HG02973 (cell line): ENCODE data around the gene KRTAP4-7.
"Not testable (repeated sequence)": the region's sequence is repeated elsewhere in the genome, so short reads cannot be mapped to it uniquely, and the experiment has no call there.

Experiments
- ATAC-seq: cut with Tn5 transposase; IDR thresholded peaks from one replicate; pipeline ENCODE4 v1.9.1; 2021; ENCODE audit warnings: moderate library complexity; ENCODE audit not compliant: unreplicated experiment

The KRTAP4-7 gene

DNA sequence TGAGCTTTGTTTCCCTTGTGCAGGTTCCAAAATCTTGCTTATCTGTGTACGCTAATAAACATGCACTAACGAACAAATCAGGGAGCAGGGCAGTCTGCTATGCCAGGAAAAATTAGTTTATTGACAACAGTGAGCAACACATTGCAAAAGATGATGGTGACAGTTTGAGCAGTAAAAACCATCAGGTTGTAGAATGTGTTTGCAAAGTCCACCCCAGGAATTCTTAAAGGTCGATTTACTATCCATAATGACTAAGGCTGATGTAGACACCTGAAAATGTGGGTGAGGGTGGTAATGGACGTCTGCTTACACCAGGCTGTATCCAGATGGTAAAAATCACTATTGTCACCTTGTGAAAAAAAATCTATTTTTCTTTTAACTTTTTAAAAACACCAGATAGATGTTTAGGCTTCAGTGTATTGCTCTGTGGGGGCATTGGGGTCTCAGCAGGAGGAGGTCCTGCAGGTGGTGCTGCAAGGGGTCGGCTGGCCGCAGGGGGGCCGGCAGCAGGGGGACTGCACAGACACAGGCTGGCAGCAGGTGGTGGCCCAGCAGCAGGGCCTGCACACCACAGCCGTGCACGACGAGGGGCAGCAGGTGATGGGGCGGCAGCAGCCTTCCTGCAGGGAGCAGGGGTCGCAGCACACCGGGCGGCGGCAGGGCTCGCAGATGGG is 18.8 kb upstream of the KRTAP4-7 start:
- ATAC-seq = not testable (repeated sequence)

DNA sequence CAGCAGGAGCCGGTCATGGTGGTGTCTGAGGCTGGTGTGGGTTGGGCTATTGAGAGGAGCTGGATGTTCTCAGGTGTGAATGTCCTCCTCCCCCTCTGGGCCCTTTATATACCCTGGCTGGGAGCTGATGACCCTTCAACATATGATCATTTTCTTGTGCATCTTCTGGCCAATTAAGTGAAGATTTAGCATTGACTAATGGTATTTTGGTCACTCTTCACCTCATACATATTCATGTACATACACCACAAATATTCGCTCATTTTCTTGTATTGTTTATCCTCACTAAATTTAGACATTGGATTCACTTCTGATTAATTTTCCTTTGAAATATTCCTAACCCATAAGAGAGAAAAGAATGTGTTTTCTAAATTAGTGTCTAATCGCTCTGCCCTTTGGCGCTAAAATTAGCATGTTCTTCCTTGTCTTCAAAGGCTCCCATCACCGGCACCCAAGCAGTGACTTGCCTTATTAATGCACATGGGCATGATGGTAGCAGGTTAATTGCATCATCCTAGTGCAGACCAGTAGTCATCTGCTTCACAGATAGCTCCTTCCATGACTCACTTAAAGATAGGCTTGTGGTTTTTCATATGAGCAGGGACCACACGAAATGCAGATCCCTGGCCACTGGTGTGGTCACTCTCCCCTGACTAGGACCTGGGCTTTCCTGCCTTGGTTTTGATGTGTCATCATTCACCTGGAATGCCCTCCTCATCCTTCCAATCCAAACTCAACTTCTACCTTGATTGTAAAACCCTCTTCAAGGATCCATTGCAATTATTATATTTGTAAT is 17.9 kb upstream of the KRTAP4-7 start, which contains the start of gene KRTAP2-4:
KRTAP2-4 (minus strand) TSS at position 51 of the 796 bp plus-strand sequence; CDS start at position 17, 34 bp downstream.
- no peak for ATAC-seq

DNA sequence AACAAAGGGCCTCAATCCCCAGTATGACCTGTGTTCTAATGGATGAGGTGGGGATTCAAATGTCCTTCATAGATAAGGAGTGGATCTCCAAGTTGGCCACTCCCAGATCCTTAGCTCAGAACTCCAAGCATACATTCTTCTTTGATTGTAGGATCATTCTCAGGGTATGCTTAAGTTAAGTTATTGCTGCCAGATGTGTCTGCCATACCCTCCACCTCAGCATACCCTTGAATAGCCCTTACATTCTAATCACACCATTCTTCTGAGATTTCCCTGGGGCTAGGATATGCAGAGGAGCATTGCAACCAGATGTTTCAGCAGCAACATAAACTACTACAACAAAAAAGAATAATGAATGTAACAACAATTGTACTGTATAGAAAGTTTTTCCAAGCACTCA is 16.7 kb upstream of the KRTAP4-7 start:
- ATAC-seq = no peak

DNA sequence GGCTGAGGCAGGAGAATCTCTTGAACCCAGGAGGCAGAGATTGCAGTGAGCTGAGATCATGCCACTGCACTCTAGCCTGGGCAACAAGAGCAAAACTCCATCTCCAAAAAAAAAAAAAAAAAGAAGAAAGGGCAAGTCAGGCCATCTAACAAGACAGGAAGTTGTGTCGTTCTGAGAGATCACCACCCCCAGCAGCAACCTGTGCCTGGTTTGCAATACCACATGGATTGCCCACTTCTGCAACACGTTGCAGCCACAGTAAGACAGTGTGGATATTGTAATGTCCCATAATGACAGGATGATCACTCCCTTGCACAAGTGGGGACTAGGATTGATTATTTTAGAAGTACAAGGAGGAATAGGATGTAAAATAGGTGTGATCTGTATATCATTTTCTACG is 14.9 kb upstream of the KRTAP4-7 start:
- no peak for ATAC-seq

DNA sequence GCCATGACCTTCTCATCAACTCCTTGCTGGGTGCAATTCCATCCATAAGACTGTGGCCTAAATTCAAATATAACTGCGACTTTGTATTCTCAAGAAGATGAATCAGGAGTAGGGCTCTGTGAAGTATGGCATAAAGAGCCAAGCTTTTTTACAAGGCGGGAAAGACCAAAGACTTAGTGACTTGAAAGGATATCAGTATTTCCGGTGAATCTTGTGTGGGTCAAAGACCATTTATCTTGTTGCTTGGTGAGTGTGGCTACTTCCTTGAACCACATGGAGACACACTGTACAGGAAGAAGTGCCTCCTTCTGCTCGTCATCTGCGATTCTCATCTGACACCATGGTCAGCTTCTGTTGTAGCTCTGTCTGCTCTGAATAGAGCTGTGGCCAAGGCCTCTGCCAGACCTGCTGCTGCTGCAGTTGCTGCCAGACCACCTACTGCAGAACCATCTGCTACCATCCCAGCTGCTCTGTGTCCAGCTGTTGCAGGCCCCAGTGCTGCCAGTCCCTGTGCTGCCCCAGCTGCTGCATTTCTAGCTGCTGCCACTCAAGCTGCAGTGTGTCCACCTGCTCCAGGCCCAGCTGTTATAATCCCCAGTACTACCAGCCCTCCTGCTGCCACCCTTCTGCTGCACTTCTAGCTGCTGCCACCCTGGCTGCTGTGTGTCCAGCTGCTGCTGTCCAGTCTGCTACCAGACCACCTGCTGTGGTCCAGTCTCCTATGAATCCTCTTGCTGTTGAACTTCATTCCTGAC is 12.2 kb upstream of the KRTAP4-7 start:
- ATAC-seq = no peak

DNA sequence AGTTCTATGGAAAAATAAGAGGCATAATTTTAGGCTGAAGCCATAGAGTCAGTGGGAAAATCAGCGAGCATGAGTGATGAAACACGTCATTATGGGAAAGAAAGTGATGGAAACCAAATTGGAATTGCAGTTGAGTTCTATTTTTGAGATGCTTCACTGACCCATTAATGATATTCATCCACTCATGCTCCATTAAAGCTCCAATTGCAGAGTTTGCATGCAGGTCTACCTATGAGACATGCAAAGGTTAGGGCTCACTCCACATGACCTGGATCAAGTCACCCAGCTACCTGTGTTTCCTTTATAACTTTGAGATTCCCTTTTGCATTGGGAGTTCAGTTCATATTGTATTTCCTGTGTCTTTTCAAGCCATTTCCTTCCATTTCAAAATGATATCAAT is 10.3 kb upstream of the KRTAP4-7 start:
- no peak for ATAC-seq

DNA sequence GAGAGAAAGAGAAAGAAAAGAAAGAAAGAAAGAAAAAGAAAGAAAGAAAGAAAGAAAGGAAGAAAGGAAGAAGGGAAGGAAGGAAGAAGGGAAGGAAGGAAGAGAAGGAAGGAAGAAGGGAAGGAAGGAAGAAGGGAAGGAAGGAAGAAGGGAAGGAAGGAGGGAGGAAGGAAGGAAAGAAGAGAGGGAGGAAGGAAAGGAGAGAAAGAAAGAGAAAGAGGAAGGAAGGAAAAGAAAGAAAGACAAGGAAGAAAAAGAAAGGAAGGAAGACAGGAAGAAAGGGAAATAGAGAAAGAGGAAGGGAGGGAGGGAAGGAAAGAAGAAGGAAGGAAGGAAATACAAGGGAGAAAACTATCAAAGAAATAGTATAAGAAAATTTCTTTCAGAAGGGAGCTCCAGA is 7.2 kb upstream of the KRTAP4-7 start:
- no peak for ATAC-seq

DNA sequence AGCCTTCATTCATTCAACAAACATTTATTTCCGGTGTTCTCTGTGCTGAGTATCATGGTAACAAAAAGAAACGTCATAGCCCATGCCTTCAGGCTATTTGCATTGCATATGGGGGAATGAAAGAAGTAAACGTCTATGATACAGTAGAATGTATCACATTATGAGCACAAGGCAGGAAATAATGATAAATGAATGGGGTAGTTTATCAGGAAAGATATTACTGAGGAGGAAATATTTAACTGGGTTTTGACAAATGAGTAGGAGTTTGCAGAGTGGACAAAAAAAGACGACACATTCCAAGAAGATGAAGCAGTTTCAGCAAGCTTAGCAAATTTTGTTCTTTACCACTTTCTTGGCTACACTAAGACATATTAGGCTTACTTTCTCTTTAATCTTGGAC is 1.3 kb upstream of the KRTAP4-7 start:
- no peak for ATAC-seq

DNA sequence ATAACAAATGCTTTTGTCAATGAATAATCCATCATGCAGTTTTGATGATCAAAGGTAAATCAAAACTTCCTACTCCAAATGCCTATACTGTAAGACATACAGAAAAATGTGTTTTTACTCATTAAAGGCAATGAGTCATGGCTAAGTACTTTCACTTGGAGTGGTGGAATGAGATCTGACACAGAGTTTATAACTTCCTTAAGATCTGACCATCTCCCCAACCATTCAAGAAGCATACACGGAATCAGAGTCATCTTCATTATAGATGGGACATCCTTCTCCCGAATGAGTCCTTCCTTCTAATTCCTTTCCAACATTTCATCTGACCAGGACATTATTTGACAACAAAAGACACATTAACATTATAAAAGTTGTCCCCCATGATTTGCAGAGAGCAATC is 523 bp upstream of the KRTAP4-7 start:
- ATAC-seq = not testable (repeated sequence)

DNA sequence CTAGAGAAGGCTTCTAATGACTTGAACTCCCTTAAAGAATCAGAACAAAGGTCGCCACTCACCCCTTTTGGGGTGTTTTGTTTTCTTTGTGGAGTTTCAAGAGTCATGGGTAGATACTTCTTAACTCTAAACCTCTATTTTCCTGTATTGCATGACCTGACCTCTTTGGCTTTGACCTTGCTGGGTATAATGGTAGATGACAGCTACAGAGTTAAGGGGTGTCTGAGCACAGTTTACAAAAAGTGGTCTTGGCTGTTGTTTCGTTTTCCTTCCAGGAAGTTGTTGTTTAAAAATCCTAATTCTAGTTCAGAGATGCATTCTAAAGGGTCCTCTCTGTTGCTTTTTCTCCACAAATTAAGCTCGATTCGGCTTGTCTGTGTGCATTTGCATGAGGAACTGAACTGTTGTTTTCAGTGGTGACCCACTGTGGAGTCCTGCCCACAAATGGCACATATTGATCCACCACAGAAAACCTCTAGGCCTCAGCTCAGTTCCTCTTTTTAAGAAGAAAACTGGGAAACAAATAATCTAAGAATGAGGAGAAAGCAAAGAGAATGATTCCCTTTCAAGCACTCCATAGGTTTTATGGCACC is 4.9 kb downstream of the KRTAP4-7 start:
- ATAC-seq = not testable (repeated sequence)

DNA sequence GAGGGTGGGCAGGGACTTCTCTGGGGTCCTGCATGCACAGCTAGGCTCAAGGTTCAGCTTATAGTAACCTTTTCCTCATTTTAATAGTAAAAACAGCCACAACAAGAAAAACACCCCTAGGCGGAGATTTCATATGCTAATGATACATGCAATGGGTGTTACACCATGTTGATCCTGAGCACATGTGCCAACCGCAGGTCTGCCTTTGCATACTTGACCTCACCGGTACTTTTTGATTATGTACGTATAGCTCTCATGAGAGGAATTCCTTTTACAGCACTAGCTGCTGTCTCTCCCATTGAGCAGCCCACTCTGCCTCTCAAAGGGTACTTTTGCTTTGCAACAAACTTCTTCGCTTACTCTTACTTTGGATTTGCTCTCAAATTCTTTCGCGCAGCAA is 12.1 kb downstream of the KRTAP4-7 start:
- ATAC-seq = no peak

DNA sequence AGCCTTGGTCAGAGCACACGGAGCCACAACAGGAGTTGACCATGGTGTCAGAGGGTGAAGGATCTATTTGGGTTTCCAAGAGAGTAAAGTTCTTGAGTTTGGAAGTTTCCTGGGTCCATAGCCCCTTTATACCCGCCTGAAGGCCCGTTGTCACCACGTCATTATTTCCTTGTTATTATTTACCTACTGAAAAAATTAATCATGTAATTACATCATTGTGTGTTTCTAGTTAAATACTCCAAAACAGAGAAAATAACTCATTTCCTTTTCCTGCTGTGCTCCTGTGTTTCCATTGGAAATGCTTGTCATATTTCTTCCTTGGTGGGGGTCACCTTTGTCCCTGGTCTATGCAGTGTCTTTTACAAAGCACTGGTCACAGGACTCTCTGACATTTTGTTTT is 14.1 kb downstream of the KRTAP4-7 start, which contains the start of gene KRTAP4-8:
KRTAP4-8 (minus strand) TSS at position 101 of the 400 bp plus-strand sequence; CDS start at position 43, 58 bp downstream.
- ATAC-seq = no peak

DNA sequence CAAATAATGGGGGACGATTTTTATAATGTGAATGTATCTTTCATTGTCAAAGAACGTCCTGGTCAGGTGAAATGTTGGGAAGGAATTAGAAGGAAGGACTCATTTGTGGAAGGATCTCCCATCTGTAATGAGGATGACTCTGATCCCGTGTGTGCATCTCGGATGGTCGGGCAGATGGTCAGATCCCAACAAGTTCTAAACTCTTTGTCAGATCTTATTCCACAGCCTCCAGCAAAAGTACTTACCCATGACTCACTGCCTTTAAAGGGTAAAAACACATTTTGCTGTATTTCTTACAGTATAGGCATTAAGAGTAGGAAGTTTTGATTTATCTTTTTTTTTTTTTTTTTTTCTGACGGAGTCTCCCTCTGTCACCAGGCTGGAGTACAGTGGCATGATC is 14.5 kb downstream of the KRTAP4-7 start:
- ATAC-seq = no peak

DNA sequence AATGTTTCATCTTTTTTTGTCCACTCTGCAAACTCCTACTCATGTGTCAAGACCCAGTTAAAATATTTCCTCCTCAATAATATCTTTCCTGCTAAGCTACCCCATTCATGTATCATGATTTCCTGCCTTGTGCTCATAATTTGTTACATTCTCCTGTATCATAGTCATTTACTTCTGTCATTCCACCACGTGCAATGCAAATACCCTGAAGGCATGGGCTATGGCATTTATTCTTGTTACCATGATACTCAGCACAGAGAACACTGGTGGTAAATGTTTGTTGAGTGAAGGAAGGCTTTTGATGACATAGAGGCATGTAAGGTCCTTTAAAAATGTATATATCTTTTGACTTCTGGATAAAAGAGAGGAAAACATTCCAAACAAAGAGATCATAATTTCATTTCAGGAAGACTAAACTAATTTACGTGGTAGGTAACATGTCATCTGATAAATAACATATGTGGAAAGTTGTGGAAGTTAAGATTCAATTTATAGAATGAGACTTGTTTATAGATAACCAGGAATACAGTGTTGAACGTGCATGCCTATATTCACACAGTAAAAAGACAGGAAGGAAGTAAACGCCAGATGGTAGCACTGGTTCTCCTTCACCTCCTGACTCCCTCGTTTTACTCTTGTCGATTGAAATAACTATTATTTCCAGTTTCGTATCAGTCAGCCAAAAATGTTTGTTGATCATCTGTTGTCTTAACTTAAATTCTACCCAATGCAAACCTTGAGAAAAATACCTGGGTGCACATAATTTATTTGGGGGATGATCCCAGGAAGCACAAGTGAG is 15.9 kb downstream of the KRTAP4-7 start:
- ATAC-seq = not testable (repeated sequence)

DNA sequence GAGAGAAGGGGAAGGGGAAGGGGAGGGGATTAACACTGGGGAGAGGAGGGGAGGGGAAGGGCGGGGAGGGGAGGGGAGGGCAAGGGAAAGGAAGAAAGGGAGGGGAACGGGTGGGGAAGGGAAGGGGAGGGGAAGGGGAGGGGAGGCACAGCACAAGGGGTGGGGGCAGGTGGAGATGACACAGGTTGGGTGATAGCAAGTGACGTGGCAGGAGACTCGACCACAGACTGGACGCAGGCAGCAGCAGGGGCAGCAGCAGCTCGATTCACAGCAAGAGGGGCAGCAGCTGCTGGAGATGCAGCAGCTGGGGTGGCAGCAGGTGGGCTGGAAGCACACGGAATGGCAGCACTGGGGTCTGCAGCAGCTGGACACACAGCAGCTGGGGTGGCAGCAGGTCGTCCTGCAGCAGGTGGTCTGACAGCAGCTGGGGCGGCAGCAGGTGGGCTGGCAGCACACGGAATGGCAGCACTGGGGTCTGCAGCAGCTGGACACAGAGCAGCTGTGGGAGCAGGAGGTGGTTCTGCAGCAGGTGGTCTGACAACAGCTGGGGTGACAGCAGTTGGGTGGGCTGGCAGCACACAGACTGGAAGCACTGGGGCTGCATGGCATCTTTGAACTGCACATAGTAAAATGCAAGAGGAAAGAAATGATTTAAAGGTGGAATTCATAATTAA is 17.8 kb downstream of the KRTAP4-7 start, which contains the start of gene KRTAP4-16:
KRTAP4-16 (minus strand) TSS at position 624 of the 674 bp plus-strand sequence; CDS start at position 624, 0 bp downstream.
- ATAC-seq = no peak

DNA sequence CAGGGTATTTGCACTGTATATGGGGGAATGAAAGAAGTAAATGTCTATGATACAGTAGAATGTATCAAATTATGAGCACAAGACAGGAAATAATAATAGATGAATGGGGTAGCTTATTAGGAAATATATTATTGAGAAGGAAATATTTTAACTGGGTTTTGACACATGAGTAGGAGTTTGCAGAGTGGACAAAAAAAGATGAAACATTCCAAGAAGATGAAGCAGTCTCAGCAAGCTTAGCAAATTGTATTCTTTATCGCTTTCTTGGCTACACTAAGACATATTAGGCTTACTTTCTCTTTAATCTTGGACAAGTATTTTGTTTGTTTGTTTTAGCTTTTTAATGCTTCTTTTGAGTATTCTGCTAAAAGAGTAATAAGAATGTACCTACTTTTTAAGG is 19.9 kb downstream of the KRTAP4-7 start:
- no peak for ATAC-seq

DNA sequence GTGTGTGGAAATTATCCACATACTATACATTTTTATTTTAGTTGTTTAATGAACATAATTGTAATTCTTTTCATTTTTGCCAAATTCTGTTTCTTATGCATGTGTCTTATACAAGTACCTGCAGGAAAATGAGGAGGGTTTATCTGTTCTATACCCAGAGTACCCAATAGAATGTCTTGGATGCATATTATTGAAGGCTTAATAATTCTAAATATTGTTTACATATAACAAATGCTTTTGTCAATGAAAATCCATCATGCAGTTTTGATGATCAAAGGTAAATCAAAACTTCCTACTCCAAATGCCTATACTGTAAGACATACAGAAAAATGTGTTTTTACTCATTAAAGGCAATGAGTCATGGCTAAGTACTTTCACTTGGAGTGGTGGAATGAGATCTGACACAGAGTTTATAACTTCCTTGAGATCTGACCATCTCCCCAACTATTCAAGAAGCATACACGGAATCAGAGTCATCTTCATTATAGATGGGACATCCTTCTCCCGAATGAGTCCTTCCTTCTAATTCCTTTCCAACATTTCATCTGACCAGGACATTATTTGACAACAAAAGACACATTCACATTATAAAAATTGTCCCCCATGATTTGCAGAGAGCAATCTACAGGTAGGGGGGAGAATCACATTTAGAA is 20.6 kb downstream of the KRTAP4-7 start:
- ATAC-seq = not testable (repeated sequence)

DNA sequence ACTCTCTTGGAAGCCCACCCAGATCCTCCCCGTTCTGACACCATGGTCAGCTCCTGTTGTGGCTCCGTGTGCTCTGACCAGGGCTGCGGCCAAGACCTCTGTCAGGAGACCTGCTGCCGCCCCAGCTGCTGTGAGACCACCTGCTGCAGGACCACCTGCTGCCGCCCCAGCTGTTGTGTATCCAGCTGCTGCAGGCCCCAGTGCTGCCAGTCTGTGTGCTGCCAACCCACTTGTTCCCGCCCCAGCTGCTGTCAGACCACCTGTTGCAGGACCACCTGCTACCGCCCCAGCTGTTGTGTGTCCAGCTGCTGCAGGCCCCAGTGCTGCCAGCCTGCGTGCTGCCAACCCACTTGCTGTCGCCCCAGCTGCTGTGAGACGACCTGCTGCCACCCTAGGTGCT is 21.4 kb downstream of the KRTAP4-7 start, which contains the start of gene KRTAP4-9:
KRTAP4-9 (plus strand) TSS at position 43 of the 400 bp plus-strand sequence; CDS start at position 43, 0 bp downstream.
- ATAC-seq = not testable (repeated sequence)

DNA sequence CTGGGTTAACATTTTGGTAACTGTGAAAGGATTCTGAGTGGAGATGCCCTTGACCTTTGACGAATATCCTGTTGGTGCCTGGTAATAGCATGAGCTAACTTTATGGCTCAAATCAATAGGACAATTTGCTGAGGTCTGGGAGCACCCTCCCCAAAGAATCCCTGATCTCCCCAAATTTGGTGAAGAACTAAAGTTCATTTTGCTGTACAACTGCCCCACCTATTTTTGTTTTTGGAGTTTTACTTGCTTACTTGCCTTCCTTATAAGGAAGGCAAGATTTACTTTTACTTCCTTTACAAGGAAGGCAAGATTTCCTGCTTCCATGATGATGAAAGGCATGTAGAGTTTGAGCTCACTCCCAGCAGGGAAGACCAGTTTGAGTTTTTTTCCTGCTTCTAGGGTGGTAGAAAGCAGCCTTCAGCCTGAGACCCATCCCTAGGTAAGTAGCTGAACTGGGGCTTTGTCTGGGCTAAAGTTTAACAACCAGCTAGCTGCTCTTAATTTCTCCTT is 24.0 kb downstream of the KRTAP4-7 start:
- ATAC-seq = no peak
